H1 (cell line): ENCODE measurements around the gene ZNF576. TPM values are rescaled to one million over a fixed set of nuclear protein-coding genes. Genes with fewer than 3 reads are reported as not detected.
A peak's percentile ranks its signal among the peaks of the same experiment; 100 is the strongest.

Source experiments
- CTCF ChIA-PET: fragments of 300-600 bp; sonication (Branson Sonifier 250); formaldehyde crosslinking; loops from one replicate; lab custom pipeline; 2021; ENCODE audit not compliant: partially characterized antibody; lab: Charles Lee
- POLR2A ChIA-PET: fragments of 300-600 bp; sonication (Branson Sonifier 250); formaldehyde crosslinking; loops from one replicate; lab custom pipeline; 2021; ENCODE audit warnings: inconsistent platforms; ENCODE audit not compliant: partially characterized antibody; lab: Charles Lee
- DNase-seq, 2 experiments: peaks; one replicate each; pipeline versions ENCODE4 v3.0.0 to v3.0.0-alpha.2; 2010 to 2022; ENCODE audit warnings: low spot score in 2 of 2, low read depth in 1 of 2, mixed read lengths in 1 of 2
- FAIRE-seq: peaks from 2 replicates; lab custom pipeline; 2011; peaks lifted over from hg19 to GRCh38; lab: Jason Lieb, UNC
- H2AFZ ChIP-seq: 2 replicates; pipeline ENCODE4 v1.8.1; 2012; ENCODE audit warnings: low read length, inconsistent platforms
- H2AK5ac ChIP-seq: 2 replicates; pipeline ENCODE4 v1.6.1; 2013; ENCODE audit warnings: low read depth, low read length
- H2BK120ac ChIP-seq: replicated peaks from 2 replicates; pipeline ENCODE3; 2013; ENCODE audit warnings: low read depth, low read length, inconsistent platforms
- H2BK12ac ChIP-seq: 2 replicates; pipeline ENCODE4 v1.6.1; 2013; ENCODE audit warnings: low read depth, low read length
- H2BK15ac ChIP-seq: 2 replicates; pipeline ENCODE4 v1.6.1; 2013; ENCODE audit warnings: low read length
- H2BK20ac ChIP-seq: 2 replicates; pipeline ENCODE4 v1.6.1; 2013; ENCODE audit warnings: low read length
- H2BK5ac ChIP-seq: 2 replicates; pipeline ENCODE4 v1.6.1; 2013; ENCODE audit warnings: low read depth, low read length
- H3K14ac ChIP-seq: 2 replicates; pipeline ENCODE4 v1.6.1; 2013; ENCODE audit warnings: inconsistent platforms; ENCODE audit not compliant: insufficient read length
- H3K18ac ChIP-seq: 2 replicates; pipeline ENCODE4 v1.6.1; 2013; ENCODE audit warnings: low read length; ENCODE audit errors: extremely low read depth
- H3K23ac ChIP-seq: 2 replicates; pipeline ENCODE4 v1.6.1; 2013; ENCODE audit warnings: inconsistent platforms; ENCODE audit not compliant: insufficient read length
- H3K23me2 ChIP-seq: 2 replicates; pipeline ENCODE4 v1.6.1; 2013; ENCODE audit warnings: low read depth, low read length
- H3K27ac ChIP-seq: 2 replicates; pipeline ENCODE4 v1.6.1; 2011; ENCODE audit warnings: low read depth, low read length, inconsistent platforms
- H3K27me3 ChIP-seq, 4 experiments: replicated peaks in 1 of 4; 1 replicate in 1 of 4; 2 replicates in 3 of 4; pipeline versions ENCODE4 v1.6.1 to v1.8.1; 2011 to 2013; ENCODE audit warnings: low read length in 3 of 4, mild to moderate bottlenecking in 3 of 4, inconsistent platforms in 2 of 4, mixed read lengths in 2 of 4, moderate library complexity in 1 of 4; ENCODE audit not compliant: control insufficient read depth in 3 of 4, insufficient read depth in 3 of 4; ENCODE audit errors: extremely low read depth in 1 of 4
- H3K36me3 ChIP-seq, 4 experiments: 2 replicates each; pipeline versions ENCODE4 v1.6.1 to v1.8.1; 2011 to 2013; ENCODE audit warnings: mild to moderate bottlenecking in 4 of 4, low read length in 3 of 4, moderate library complexity in 2 of 4, control low read depth in 1 of 4, inconsistent platforms in 1 of 4; ENCODE audit not compliant: insufficient read depth in 4 of 4, control insufficient read depth in 2 of 4
- H3K4ac ChIP-seq: replicated peaks from 2 replicates; pipeline ENCODE3; 2013; ENCODE audit warnings: low read length, low read depth, mixed read lengths, inconsistent platforms; ENCODE audit not compliant: insufficient read length
- H3K4me1 ChIP-seq, 4 experiments: replicated peaks in 1 of 4; 1 replicate in 1 of 4; 2 replicates in 3 of 4; pipeline versions ENCODE4 v1.6.1 to v1.8.1; 2011 to 2013; ENCODE audit warnings: low read length in 3 of 4, inconsistent platforms in 2 of 4, mixed read lengths in 1 of 4; ENCODE audit not compliant: insufficient read depth in 4 of 4, control insufficient read depth in 3 of 4
- H3K4me2 ChIP-seq, 2 experiments: 2 replicates each; pipeline versions ENCODE4 v1.6.1 to v1.8.1; 2011 to 2013; ENCODE audit warnings: low read depth in 2 of 2, low read length in 2 of 2, control low read depth in 1 of 2, inconsistent platforms in 1 of 2, mild to moderate bottlenecking in 1 of 2; ENCODE audit not compliant: insufficient read depth in 1 of 2
- H3K4me3 ChIP-seq, 4 experiments: fragments of 200-600, 300-600 bp in 1 of 4; sonication (generic), shearing (Covaris generic), sonication (Bioruptor Twin) in 1 of 4; 2 replicates each; pipeline versions ENCODE4 v1.5.1 to v1.8.1; 2011 to 2016; ENCODE audit warnings: low read length in 4 of 4, low read depth in 3 of 4, control low read depth in 2 of 4, inconsistent platforms in 2 of 4, mild to moderate bottlenecking in 2 of 4, mixed read lengths in 1 of 4, moderate library complexity in 1 of 4; ENCODE audit not compliant: insufficient read depth in 2 of 4; ENCODE audit errors: extremely low read depth in 1 of 4
- H3K56ac ChIP-seq: replicated peaks from 2 replicates; pipeline ENCODE3; 2013; ENCODE audit warnings: low read depth, mild to moderate bottlenecking, mixed read lengths, low read length, inconsistent platforms; ENCODE audit not compliant: insufficient read length
- H3K79me1 ChIP-seq: 2 replicates; pipeline ENCODE4 v1.6.1; 2013; ENCODE audit warnings: low read depth, low read length, control low read depth
- H3K79me2 ChIP-seq, 2 experiments: 2 replicates each; pipeline versions ENCODE4 v1.6.1 to v1.8.1; 2012 to 2013; ENCODE audit warnings: low read length in 2 of 2, mild to moderate bottlenecking in 2 of 2, inconsistent platforms in 1 of 2; ENCODE audit not compliant: insufficient read depth in 2 of 2, control insufficient read depth in 1 of 2
- H3K9ac ChIP-seq, 4 experiments: replicated peaks in 1 of 4; 1 replicate in 1 of 4; 2 replicates in 3 of 4; pipeline versions ENCODE4 v1.6.1 to v1.8.1; 2011 to 2013; ENCODE audit warnings: low read depth in 3 of 4, low read length in 3 of 4, control low read depth in 2 of 4, mild to moderate bottlenecking in 2 of 4, moderate library complexity in 2 of 4, inconsistent platforms in 1 of 4; ENCODE audit errors: extremely low read depth in 1 of 4
- H3K9me3 ChIP-seq, 2 experiments: 2 replicates each; pipeline versions ENCODE4 v1.6.1 to v1.8.1; 2012 to 2013; ENCODE audit warnings: mild to moderate bottlenecking in 2 of 2, moderate library complexity in 2 of 2, control low read depth in 1 of 2, inconsistent platforms in 1 of 2, low read depth in 1 of 2, low read length in 1 of 2, mixed read lengths in 1 of 2; ENCODE audit not compliant: insufficient read depth in 2 of 2
- H4K20me1 ChIP-seq, 2 experiments: replicated peaks in 1 of 2; 2 replicates each; pipeline versions ENCODE3 to v1.8.1; 2011 to 2013; ENCODE audit warnings: inconsistent platforms in 2 of 2, low read length in 2 of 2, mild to moderate bottlenecking in 1 of 2; ENCODE audit not compliant: insufficient read depth in 2 of 2, control insufficient read depth in 1 of 2
- H4K5ac ChIP-seq: 2 replicates; pipeline ENCODE4 v1.6.1; 2013; ENCODE audit warnings: low read length, low read depth, mixed read lengths, inconsistent platforms; ENCODE audit not compliant: insufficient read length
- H4K8ac ChIP-seq: 2 replicates; pipeline ENCODE4 v1.8.0; 2013; ENCODE audit warnings: mild to moderate bottlenecking, moderate library complexity, low read length, inconsistent platforms; ENCODE audit not compliant: insufficient read depth; ENCODE audit errors: extremely low read depth
- H4K91ac ChIP-seq: replicated peaks from 2 replicates; pipeline ENCODE3; 2013; ENCODE audit warnings: low read length, mixed read lengths, inconsistent platforms; ENCODE audit not compliant: insufficient read length
- FOSL1 ChIP-seq: IDR thresholded peaks from 2 replicates; pipeline ENCODE4 v1.6.1; 2011; ENCODE audit warnings: mild to moderate bottlenecking, low read depth, low read length, moderate library complexity; ENCODE audit not compliant: insufficient read depth
- KDM4A ChIP-seq: IDR thresholded peaks from one replicate; pipeline ENCODE4 v1.7.1; 2012; ENCODE audit warnings: low read depth, mild to moderate bottlenecking, moderate library complexity, low read length, inconsistent platforms; ENCODE audit not compliant: severe bottlenecking
- POLR2AphosphoS5 ChIP-seq: IDR thresholded peaks from 2 replicates; pipeline ENCODE4 v1.6.1; 2011; ENCODE audit warnings: low read depth, low read length
- RBBP5 ChIP-seq: IDR thresholded peaks from 2 replicates; pipeline ENCODE4 v1.7.1; 2012; ENCODE audit warnings: low read depth, mild to moderate bottlenecking, inconsistent platforms, low read length, moderate library complexity, borderline replicate concordance
- SP1 ChIP-seq: IDR thresholded peaks from 2 replicates; pipeline ENCODE4 v1.6.1; 2011; ENCODE audit warnings: low read depth, low read length
- TEAD4 ChIP-seq: IDR thresholded peaks from 2 replicates; pipeline ENCODE4 v1.6.1; 2012; ENCODE audit warnings: low read depth, low read length, inconsistent platforms, mixed read lengths
- ZNF274 ChIP-seq: IDR thresholded peaks from 2 replicates; pipeline ENCODE4 v1.7.0; 2012; ENCODE audit warnings: low read length, borderline replicate concordance; ENCODE audit errors: extremely low read depth
- WGBS, 2 experiments: shearing (Covaris generic) in 1 of 2; methylation state at CpG; one replicate each; pipeline versions ENCODE4 v1.1.6 to v1.1.7; 2013 to 2015; ENCODE audit warnings: low lambda C conversion rate in 2 of 2, mixed read lengths in 2 of 2, inconsistent platforms in 1 of 2, low coverage in 1 of 2, missing lambda C conversion rate in 1 of 2; ENCODE audit not compliant: insufficient replicate concordance in 2 of 2, insufficient coverage in 1 of 2, insufficient read length in 1 of 2; ENCODE audit errors: extremely low coverage in 1 of 2, missing lambda C conversion rate in 1 of 2; 5-methylcytosine and 5-hydroxymethylcytosine counted together
- polyA plus RNA-seq, 7 experiments: library from polyadenylated mRNA; depleted of rRNA in 3 of 7; stranded (reverse) in 5 of 7; unstranded in 2 of 7; fragments of >200 nt in 5 of 7; fragments of 200-250 nt in 2 of 7; gene quantifications; 1 replicate in 5 of 7; 2 replicates in 1 of 7; 4 replicates in 1 of 7; pipeline versions ENCODE4 v1.2.1 to v1.2.3, GENCODE V29; 2011 to 2013; ENCODE audit warnings: missing spikeins in 2 of 7, mixed read lengths in 2 of 7
- total RNA-seq: library from RNA; stranded (reverse); fragmentation: NEBNext Ultra II Directional; extraction: Animal tissue kit (Norgen Biotek cat#: 25700); gene quantifications from 2 replicates; pipeline ENCODE4 v1.2.1, GENCODE V29; 2021
- TF ChIP-seq, protein P1 (sequence below): IDR thresholded peaks from 2 replicates; pipeline ENCODE4 v1.6.1; 2011; ENCODE audit warnings: low read length, improper control_type of control experiment
- TF ChIP-seq, protein P2 (sequence below): IDR thresholded peaks from 2 replicates; pipeline ENCODE4 v1.6.1; 2012; ENCODE audit warnings: inconsistent platforms

Gene ZNF576
- total and polyA plus RNA-seq, 2 of the 8 experiments (the other 6 are each of a cell fraction or from before 2014, with no cell fraction given) = 13.6 to 32.4 TPM

DNA sequence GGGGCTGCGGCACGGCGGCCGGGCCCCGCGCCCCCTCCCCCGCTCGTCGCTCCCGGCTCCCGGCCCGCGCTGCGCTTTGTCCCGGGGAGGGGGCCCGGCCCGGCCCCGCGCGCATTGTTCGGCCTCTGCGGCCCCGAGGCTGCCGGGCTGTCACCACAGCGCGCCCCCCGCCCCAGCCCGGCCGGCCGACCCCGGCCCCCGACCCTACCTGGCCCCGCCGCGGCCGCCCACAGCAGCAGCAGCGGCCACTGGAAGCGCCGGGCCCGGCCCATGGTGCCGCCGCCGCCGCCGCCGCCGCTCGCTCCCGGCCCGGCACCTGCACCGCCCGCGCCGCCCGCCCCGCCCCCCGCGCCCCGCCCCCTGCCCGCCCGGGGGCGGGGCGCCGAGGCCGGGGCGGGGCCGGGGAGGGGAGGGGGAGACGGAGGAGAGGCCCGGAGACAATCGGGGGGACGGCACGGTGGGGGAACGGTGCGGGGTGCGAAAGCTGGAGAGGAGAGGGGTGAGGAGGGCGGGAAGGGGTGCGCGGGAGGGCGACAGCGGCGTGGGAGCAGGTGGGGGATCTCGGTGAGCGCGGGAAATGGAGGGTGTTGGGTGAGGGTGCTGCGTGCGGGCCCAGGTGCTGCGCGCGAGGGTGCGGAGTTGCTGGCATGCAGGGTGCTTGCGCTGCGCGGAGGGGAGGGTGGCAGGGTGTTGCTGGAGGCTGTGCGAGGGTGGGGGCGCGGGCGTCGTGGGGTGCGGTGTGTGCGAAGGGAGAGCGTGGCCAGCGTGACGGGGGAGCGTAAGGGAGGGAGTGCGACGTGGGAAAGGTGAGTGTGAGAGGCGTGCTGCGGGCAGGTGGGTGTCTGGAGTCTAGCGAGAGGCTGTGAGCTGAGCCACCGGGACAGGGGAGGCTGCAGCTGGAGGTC is 43.4 kb downstream of the ZNF576 start, which contains the start of gene CADM4:
Gene CADM4, minus strand, starts transcription at position 332 of the 905 bp plus-strand sequence. Its CDS starts 60 bp downstream, at position 272.
- peaks cover 11 to 48% (median 29%) of the 10 kb centered on the region in 4 experiments for H3K27me3 ChIP-seq
- peak within 1 kb of the TSS; percentile 85; the same call in 1 of the 2 replicates for H2BK5ac ChIP-seq
- no peak within 1 kb of the TSS; the same call in 1 of the 2 replicates for H2AFZ ChIP-seq
- H3K23me2 ChIP-seq = peaks cover 18% of the 10 kb centered on the region
- no peaks in the 10 kb centered on the region for H3K79me2 ChIP-seq
- WGBS, 2 experiments = 0% methylated on average over 2 of the region's 110 CpGs; no CpG with 5 or more reads in 1 of the 2 experiments
- 0 out of 2 replicates have a peak within 1 kb of the TSS, but pooled peaks have one; percentile 72 for H2BK20ac ChIP-seq
- peak within 1 kb of the TSS; percentile 78; the same call in 1 of the 2 replicates for H2BK12ac ChIP-seq
- no peak within 1 kb of the TSS for H3K23ac ChIP-seq
- peaks cover 6 to 24% (median 16%) of the 10 kb centered on the region in 4 experiments for H3K4me1 ChIP-seq
- H2AK5ac ChIP-seq = no peak within 1 kb of the TSS; the same call in 1 of the 2 replicates
- peaks cover 2% of the 10 kb centered on the region; the same call in 1 of the 2 replicates for H3K79me1 ChIP-seq
- no peaks in the 10 kb centered on the region for H3K36me3 ChIP-seq
- H2BK15ac ChIP-seq = peak within 1 kb of the TSS; percentile 92; the same call in 1 of the 2 replicates
- DNase-seq (peak in 1 of 2 experiments; percentile 66), FAIRE-seq (no peak)
- H3K9me3 ChIP-seq = no peaks in the 10 kb centered on the region
- no peak within 1 kb of the TSS; the same call in 1 of the 2 replicates for H4K8ac ChIP-seq
- H3K4me2 ChIP-seq = peak within 1 kb of the TSS; percentile 89 to 92
- H3K9ac ChIP-seq = peak within 1 kb of the TSS in 2 of 4 experiments; percentile 43 to 51; a peak in 4 of 7 replicates
- no peak within 1 kb of the TSS for H2BK120ac ChIP-seq
- no peak within 1 kb of the TSS for H4K5ac ChIP-seq
- no peak within 1 kb of the TSS for H3K27ac ChIP-seq
- no peak within 1 kb of the TSS for H3K56ac ChIP-seq
- H3K14ac ChIP-seq = no peak within 1 kb of the TSS
- peak within 1 kb of the TSS; percentile 65 for H3K18ac ChIP-seq
- peak within 1 kb of the TSS; percentile 48 for H4K91ac ChIP-seq
- ChIA-PET POLR2A (interaction anchor here (1.5 to 1.7 kb wide), 2 partner anchors 11 to 18 kb away, joined by 3 to 4 read pairs; no protein-coding TSS in a partner anchor), CTCF (no interaction called here)
- H3K4me3 ChIP-seq = peak within 1 kb of the TSS; percentile 72 to 92 (median 82)
- H4K20me1 ChIP-seq = no peaks in the 10 kb centered on the region
- H3K4ac ChIP-seq = no peak within 1 kb of the TSS
- TF ChIP-seq, protein P1, sequence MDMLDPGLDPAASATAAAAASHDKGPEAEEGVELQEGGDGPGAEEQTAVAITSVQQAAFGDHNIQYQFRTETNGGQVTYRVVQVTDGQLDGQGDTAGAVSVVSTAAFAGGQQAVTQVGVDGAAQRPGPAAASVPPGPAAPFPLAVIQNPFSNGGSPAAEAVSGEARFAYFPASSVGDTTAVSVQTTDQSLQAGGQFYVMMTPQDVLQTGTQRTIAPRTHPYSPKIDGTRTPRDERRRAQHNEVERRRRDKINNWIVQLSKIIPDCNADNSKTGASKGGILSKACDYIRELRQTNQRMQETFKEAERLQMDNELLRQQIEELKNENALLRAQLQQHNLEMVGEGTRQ = peak; percentile 22; the same call in 1 of the 2 replicates
- TF ChIP-seq, protein P2, sequence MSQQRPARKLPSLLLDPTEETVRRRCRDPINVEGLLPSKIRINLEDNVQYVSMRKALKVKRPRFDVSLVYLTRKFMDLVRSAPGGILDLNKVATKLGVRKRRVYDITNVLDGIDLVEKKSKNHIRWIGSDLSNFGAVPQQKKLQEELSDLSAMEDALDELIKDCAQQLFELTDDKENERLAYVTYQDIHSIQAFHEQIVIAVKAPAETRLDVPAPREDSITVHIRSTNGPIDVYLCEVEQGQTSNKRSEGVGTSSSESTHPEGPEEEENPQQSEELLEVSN = peak; percentile 94
- TF ChIP-seq RBBP5 (peak; percentile 33; the same call in 1 of the 2 replicates), KDM4A (peak; percentile 97), FOSL1 (no peak), SP1 (no peak), POLR2AphosphoS5 (no peak), ZNF274 (no peak), TEAD4 (no peak)
